ENCODE measurements around the gene AEBP1.

Gene AEBP1

DNA sequence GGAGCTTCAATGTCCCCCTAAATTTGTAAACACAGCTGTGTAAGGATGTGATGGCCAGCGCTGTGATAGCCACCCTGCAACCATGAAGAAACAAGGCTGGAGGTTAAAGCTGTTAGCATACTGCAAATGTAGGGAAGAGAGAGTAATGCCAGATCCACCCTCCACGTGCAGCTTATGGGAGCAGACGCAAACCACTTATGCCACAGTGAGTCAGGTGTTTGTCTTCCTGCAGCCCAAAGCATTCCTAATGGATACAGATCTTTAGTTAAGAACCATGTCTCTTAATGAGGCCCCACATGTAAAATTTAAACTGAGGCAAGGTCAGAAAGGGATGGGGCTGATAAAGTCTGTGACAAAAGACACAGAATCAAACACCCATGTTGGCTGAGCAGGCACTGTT lies 50.6 kb downstream of the AEBP1 start:
- Histone ChIP-seq H3K36me3 (ENCODE audit: insufficient read depth, low read length) (no peaks in the 10 kb centered on the region), H3K4me3 (no peak overlapping the region), H3K27ac (no peak overlapping the region), H3K9ac (ENCODE audit: insufficient read length) (no peak overlapping the region), H3K9me3 (ENCODE audit: low read depth, low read length) (no peaks in the 10 kb centered on the region)
- DNase-seq (ENCODE audit: low read depth, low spot score): no peak
- TF ChIP-seq POLR2AphosphoS5 (IDR thresholded peaks at IDR 0.05; ENCODE audit: borderline replicate concordance, low read depth, low read length) (no peak), FOXP2 (optimal IDR thresholded peaks at IDR 0.05; ENCODE audit: control extremely low read depth, extremely low read length, insufficient read depth) (no peak), EZH2 (IDR thresholded peaks at IDR 0.05) (no peak)

DNA sequence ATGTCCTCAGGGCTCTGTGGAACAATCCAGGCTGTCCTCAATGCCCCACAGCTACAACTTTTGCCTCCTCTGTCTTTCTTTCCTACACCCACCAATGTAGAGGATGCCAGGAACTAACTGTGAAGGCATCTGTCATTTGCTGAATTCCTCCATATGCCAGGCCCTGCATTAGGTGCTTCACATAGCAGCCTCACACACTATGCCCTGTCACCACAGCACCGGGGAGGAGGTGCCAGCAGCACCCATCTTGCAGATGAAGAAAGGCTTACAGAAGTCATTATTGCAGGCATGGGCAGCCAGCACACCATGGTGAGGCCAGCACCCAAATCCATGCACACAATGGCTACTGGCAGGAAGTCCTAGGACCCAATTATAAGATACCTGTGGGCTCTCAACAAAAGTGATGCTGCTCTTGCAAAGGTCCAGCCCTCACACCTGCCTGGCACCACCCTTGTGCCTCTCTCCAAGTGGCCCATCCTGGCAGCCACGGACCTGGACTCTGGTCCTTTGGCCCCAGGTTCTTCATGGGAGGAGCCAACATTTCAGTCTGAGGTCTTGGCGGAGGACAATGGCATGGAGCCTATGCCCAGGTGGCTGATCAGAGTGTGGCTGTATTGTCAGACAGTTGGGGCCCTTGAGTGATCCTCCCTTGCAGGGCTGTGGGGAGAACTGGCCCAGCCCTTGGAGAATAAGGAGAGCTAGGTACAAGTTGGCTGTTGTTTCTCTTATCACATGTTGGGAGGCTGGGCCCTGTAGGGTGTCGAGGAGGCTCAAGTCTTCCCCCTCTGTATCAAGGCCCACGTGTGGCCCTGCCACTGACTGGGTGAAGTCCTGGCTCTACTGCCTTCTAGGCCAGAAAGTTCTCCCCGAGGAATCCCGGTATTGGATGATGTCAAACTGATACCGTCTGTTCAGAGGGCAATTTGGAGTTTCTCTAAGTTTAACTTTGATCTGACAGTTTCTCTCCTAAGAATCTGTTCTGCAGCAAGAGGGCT lies 51.3 kb downstream of the AEBP1 start:
- Histone ChIP-seq H3K9ac (ENCODE audit: insufficient read length) (no peak overlapping the region), H3K4me3 (no peak overlapping the region), H3K9me3 (ENCODE audit: low read depth, low read length) (no peaks in the 10 kb centered on the region), H3K27ac (no peak overlapping the region), H3K36me3 (ENCODE audit: insufficient read depth, low read length) (no peaks in the 10 kb centered on the region)
- no peak for TF ChIP-seq FOXP2 (optimal IDR thresholded peaks at IDR 0.05; ENCODE audit: control extremely low read depth, extremely low read length, insufficient read depth)
- TF ChIP-seq POLR2AphosphoS5 (IDR thresholded peaks at IDR 0.05; ENCODE audit: borderline replicate concordance, low read depth, low read length): no peak
- no peak for TF ChIP-seq EZH2 (IDR thresholded peaks at IDR 0.05)
- DNase-seq (ENCODE audit: low read depth, low spot score): no peak

DNA sequence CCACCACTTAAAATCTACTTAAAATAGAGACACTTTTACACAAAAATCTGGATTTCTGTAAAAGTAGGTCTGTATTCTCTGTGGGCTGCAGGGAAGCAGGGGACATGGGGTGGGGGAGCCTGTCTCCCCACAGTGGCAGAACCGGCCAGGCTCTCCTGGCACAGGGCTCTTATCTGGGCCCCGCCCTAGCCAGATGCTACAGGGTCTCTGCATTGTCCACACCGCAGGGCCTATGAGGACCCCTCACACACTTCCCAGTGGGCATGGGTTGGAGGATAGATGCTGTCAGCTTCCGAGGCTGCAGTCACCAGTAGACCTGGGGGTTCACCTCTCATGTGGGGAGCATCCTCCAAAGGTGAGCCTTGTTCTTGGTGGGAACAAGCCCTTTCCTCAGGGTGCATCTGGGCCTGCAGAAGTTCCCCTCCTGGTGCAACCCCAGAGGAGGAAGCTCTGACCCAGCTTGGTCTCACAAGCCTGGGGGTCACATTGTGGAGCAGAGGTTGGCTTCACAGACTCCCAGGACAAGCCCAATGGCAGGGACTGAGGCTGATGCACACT lies 52.4 kb downstream of the AEBP1 start:
- Histone ChIP-seq H3K9ac (ENCODE audit: insufficient read length) (no peak overlapping the region), H3K4me3 (no peak overlapping the region), H3K9me3 (ENCODE audit: low read depth, low read length) (no peaks in the 10 kb centered on the region), H3K27ac (no peak overlapping the region), H3K36me3 (ENCODE audit: insufficient read depth, low read length) (no peaks in the 10 kb centered on the region)
- DNase-seq (ENCODE audit: low read depth, low spot score): no peak
- TF ChIP-seq EZH2 (IDR thresholded peaks at IDR 0.05) (no peak), FOXP2 (optimal IDR thresholded peaks at IDR 0.05; ENCODE audit: control extremely low read depth, extremely low read length, insufficient read depth) (no peak), POLR2AphosphoS5 (IDR thresholded peaks at IDR 0.05; ENCODE audit: borderline replicate concordance, low read depth, low read length) (no peak)

DNA sequence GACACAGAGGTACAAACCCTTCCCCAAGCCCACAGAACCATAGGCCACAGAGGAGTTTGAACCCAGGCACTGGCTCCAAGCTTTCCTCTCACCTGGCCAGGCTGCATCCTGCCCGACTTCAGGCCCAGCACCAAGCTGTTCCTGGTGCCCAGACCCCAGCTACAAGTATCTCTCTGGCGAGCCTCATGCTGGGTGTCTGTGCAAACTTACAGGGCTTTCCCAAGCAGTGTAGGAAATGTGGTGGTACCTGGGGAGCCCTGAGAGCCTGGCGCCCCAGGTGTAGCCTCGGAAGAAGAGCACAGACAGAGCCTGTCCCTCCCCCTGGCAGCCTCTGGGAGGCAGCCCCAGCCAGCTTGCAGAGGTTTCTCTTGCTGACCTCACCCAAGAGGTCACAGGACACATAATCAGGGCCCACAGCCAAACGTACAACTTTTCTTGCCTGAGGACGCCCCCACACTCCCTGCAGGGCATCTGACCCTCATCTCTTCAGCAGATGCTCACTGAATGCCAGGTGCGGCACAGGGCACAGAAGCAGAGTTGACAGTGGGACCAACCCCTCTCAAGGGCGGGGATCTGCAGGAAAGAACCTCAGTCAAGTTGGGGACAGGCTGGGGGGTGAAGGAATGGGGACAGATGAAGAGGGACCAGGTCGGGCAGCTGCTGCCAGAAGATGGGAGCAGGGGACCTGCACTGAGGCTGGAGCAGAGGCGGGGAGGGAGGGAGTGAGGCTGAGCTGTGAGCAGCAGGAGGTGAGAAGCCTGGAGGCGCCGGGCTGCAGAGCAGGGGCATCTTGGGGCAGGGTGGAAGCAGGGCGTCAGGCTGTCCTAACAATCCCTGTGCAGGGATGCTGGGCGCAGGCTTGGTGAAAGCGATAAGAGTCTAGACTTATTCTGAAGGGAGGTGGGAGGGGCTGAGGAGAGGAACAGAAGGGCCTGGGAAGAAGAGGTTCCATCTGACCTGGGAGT lies 53.3 kb downstream of the AEBP1 start:
- Histone ChIP-seq H3K36me3 (ENCODE audit: insufficient read depth, low read length) (no peaks in the 10 kb centered on the region), H3K4me3 (no peak overlapping the region), H3K9ac (ENCODE audit: insufficient read length) (no peak overlapping the region), H3K9me3 (ENCODE audit: low read depth, low read length) (no peaks in the 10 kb centered on the region), H3K27ac (no peak overlapping the region)
- no peak for DNase-seq (ENCODE audit: low read depth, low spot score)
- TF ChIP-seq POLR2AphosphoS5 (IDR thresholded peaks at IDR 0.05; ENCODE audit: borderline replicate concordance, low read depth, low read length) (no peak), EZH2 (IDR thresholded peaks at IDR 0.05) (no peak), FOXP2 (optimal IDR thresholded peaks at IDR 0.05; ENCODE audit: control extremely low read depth, extremely low read length, insufficient read depth) (no peak)

DNA sequence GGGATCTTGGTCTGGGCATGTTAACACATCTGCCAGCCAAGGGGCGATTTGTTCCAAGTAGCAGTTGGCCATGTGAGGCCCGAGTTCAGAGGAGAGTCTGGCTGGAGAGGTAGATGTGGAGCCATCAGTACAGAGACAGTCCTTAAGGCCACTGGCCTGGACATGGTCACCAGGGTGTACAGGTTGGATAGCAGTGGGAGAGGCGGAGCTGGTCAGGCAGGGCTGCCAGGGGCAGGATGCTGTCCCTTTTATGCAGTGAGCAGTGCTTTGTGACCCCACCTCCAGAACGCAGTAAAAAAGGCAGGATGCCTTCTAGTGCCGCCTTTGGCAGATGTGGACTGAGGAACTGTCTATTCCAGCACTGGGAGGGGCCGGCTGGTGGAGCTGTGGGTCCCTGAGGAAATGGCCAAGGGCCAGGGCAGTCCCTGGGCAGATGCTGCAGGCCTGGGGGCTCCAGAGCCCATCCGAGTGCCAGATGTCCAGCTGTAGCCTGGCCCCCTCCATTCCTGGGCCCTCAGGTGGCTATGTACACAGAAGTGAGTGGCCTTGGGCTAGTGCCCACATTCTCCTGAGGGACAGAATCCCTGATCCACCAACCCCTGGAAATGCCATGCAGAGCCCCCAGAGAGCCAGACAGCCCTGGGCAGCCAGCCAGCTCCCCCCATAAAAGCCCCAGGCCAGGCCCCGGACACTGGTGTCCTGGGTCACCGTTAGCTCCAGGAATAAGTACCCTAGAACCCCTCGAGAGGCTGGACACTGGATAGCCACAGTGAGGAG lies 54.1 kb downstream of the AEBP1 start:
- Histone ChIP-seq H3K27ac (no peak overlapping the region), H3K9me3 (ENCODE audit: low read depth, low read length) (no peaks in the 10 kb centered on the region), H3K9ac (ENCODE audit: insufficient read length) (no peak overlapping the region), H3K4me3 (no peak overlapping the region), H3K36me3 (ENCODE audit: insufficient read depth, low read length) (no peaks in the 10 kb centered on the region)
- DNase-seq (ENCODE audit: low read depth, low spot score): no peak
- TF ChIP-seq EZH2 (IDR thresholded peaks at IDR 0.05) (no peak), FOXP2 (optimal IDR thresholded peaks at IDR 0.05; ENCODE audit: control extremely low read depth, extremely low read length, insufficient read depth) (no peak), POLR2AphosphoS5 (IDR thresholded peaks at IDR 0.05; ENCODE audit: borderline replicate concordance, low read depth, low read length) (no peak)

DNA sequence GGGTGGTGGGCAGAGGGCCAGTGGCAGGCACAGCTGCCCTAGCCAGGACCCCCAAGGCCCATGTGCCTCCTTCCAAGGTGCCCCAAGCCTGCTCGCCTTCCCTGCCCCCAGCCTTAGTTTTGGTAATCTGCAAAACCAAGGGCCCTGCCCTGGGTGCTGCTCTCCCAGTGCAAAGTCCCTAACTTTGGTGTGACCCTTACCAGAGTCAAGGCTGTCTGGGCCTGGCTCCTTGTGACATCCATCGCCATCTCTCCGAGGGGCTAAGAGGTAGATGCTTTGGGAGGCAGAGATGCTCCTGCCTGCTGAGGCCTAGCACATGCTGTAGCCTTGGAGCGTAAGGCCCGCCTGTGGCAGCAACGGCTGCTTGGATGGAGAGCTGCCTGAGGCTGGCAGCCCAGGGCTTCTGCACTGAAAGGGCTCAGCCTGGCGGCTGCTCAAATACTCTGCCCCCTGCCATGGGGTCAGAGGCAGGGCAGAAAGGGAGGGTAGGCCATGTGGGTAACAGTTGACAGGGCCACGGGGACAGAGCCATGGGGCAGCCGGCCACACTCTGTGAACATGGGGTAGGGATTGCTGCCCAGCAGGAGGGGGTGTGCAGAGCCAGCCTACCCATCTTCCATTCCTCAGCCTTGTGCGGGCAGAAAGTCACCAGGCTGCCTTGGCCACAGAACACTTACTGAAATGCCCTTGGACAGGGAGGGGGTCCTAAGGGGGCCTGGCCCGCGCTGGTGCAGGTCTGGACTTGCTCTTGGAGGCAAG lies 54.9 kb downstream of the AEBP1 start:
- DNase-seq (ENCODE audit: low read depth, low spot score): no peak
- TF ChIP-seq POLR2AphosphoS5 (IDR thresholded peaks at IDR 0.05; ENCODE audit: borderline replicate concordance, low read depth, low read length) (no peak), EZH2 (IDR thresholded peaks at IDR 0.05) (no peak), FOXP2 (optimal IDR thresholded peaks at IDR 0.05; ENCODE audit: control extremely low read depth, extremely low read length, insufficient read depth) (no peak)
- no peaks in the 10 kb centered on the region for H3K9me3 ChIP-seq (ENCODE audit: low read depth, low read length)

More for the DNA sequence above, 54.9 kb downstream of the AEBP1 start:
- Histone ChIP-seq H3K9ac (ENCODE audit: insufficient read length) (no peak overlapping the region), H3K36me3 (ENCODE audit: insufficient read depth, low read length) (no peaks in the 10 kb centered on the region), H3K4me3 (no peak overlapping the region), H3K27ac (no peak overlapping the region)
